NCI-H1417 (cell line): ENCODE measurements around the gene SLC25A21.
"Not testable (repeated sequence)": the region's sequence is repeated elsewhere in the genome, so short reads cannot be mapped to it uniquely, and the experiment has no call there.

ENCODE experiments used
- DNase-seq, 3 experiments: peaks; one replicate each; lab custom pipeline; 2025; lab: John Stamatoyannopoulos, UW

The SLC25A21 gene

GRCh38 chr14:37088356-37089215 lies 83.8 kb downstream of the SLC25A21 start:
- DNase-seq = peak in 1 of 3 experiments; percentile 48

- DNase-seq = peak in 1 of 3 experiments; percentile 27
These were observed 84.9 kb downstream of the SLC25A21 start for GRCh38 chr14:37087520-37087919.

- no peak for DNase-seq
These were observed 88.8 kb downstream of the SLC25A21 start for GRCh38 chr14:37083599-37083998.

- DNase-seq = no peak
These were observed 90.0 kb downstream of the SLC25A21 start for GRCh38 chr14:37082449-37082848.

GRCh38 chr14:37081856-37082255 lies 90.5 kb downstream of the SLC25A21 start:
- no peak for DNase-seq

GRCh38 chr14:37081218-37081617 lies 91.2 kb downstream of the SLC25A21 start:
- DNase-seq = no peak

GRCh38 chr14:37078131-37078530 lies 94.3 kb downstream of the SLC25A21 start:
- no peak for DNase-seq

GRCh38 chr14:37074320-37074719 lies 98.1 kb downstream of the SLC25A21 start:
- not testable (repeated sequence) for DNase-seq

GRCh38 chr14:37063467-37064240 lies 108.8 kb downstream of the SLC25A21 start:
- DNase-seq = peak in 1 of 3 experiments; percentile 35

GRCh38 chr14:37062191-37062803 lies 110.1 kb downstream of the SLC25A21 start:
- peak in 2 of 3 experiments; percentile 19 to 68 for DNase-seq

GRCh38 chr14:37061697-37062096 lies 110.7 kb downstream of the SLC25A21 start:
- peak in 1 of 3 experiments; percentile 89 for DNase-seq

- peak in 2 of 3 experiments; percentile 10 to 39 for DNase-seq
These were observed 111.7 kb downstream of the SLC25A21 start for GRCh38 chr14:37060496-37061260.

GRCh38 chr14:37057776-37058175 lies 114.6 kb downstream of the SLC25A21 start:
- DNase-seq = no peak

- no peak for DNase-seq
These were observed 115.9 kb downstream of the SLC25A21 start for GRCh38 chr14:37056473-37056872.

- no peak for DNase-seq
These were observed 117.5 kb downstream of the SLC25A21 start for GRCh38 chr14:37054869-37055268.

GRCh38 chr14:37054144-37054543 lies 118.3 kb downstream of the SLC25A21 start:
- no peak for DNase-seq

- DNase-seq = no peak
These were observed 120.7 kb downstream of the SLC25A21 start for GRCh38 chr14:37051680-37052079.

GRCh38 chr14:37051153-37051552 lies 121.3 kb downstream of the SLC25A21 start:
- DNase-seq = no peak

GRCh38 chr14:37048666-37049071 lies 123.7 kb downstream of the SLC25A21 start:
- no peak for DNase-seq

GRCh38 chr14:37047996-37048395 lies 124.4 kb downstream of the SLC25A21 start:
- no peak for DNase-seq

- no peak for DNase-seq
These were observed 125.2 kb downstream of the SLC25A21 start for GRCh38 chr14:37047226-37047625.

- no peak for DNase-seq
These were observed 125.6 kb downstream of the SLC25A21 start for GRCh38 chr14:37046815-37047214.
